ENCODE measurements around the gene OSBP. TPM values are rescaled to one million over a fixed set of nuclear protein-coding genes. Genes with fewer than 3 reads are reported as not detected.

The OSBP gene
- total and polyA plus RNA-seq, 4 donors, result 16.5 to 92.5 (median 36.5) TPM

GRCh38 chr11:59562292-59562691, 53.3 kb downstream of the OSBP start:
- Histone ChIP-seq H3K27me3 (ENCODE audit: control insufficient read depth in 4 of 4, insufficient read depth in 4 of 4, low read length in 3 of 4) (no peaks in the 10 kb centered on the region), H3K4me3 (ENCODE audit: low read depth in 1 of 3, low read length in 3 of 3) (no peak overlapping the region), H3K27ac (ENCODE audit: low read depth in 1 of 2, low read length in 2 of 2) (no peak overlapping the region), H3K9ac (ENCODE audit: low read depth in 1 of 2, low read length in 2 of 2) (no peak overlapping the region), H3K4me1 (ENCODE audit: control insufficient read depth in 4 of 4, insufficient read depth in 4 of 4, low read length in 3 of 4) (peaks cover 0 to 14% (median 5%) of the 10 kb centered on the region in 4 donors), H3K36me3 (ENCODE audit: control insufficient read depth in 4 of 4, insufficient read depth in 3 of 4, low read depth in 1 of 4, low read length in 3 of 4) (no peaks in the 10 kb centered on the region), H3K9me3 (ENCODE audit: control insufficient read depth in 4 of 4, low read length in 3 of 4) (peaks cover 0 to 9% (median 0%) of the 10 kb centered on the region in 4 donors)
- TF ChIP-seq GABPA (IDR thresholded peaks at IDR 0.05 in 1 of 2, conservative IDR thresholded peaks at IDR 0.05 in 1 of 2) (no peak), CTCF (IDR thresholded peaks at IDR 0.05; ENCODE audit: low read depth, low read length, missing input control) (no peak)
- WGBS, result 93% methylated on average over 3 of the region's 3 CpGs
- no peak for DNase-seq (ENCODE audit: low spot score)

- Histone ChIP-seq H3K4me1 (ENCODE audit: control insufficient read depth in 4 of 4, insufficient read depth in 4 of 4, low read length in 3 of 4) (peaks cover 0 to 17% (median 6%) of the 10 kb centered on the region in 4 donors), H3K4me3 (ENCODE audit: low read depth in 1 of 3, low read length in 3 of 3) (peak overlapping the region; percentile 50 to 94 (median 53)), H3K36me3 (ENCODE audit: control insufficient read depth in 4 of 4, insufficient read depth in 3 of 4, low read depth in 1 of 4, low read length in 3 of 4) (no peaks in the 10 kb centered on the region), H3K9me3 (ENCODE audit: control insufficient read depth in 4 of 4, low read length in 3 of 4) (peaks cover 0 to 9% (median 0%) of the 10 kb centered on the region in 4 donors), H3K27me3 (ENCODE audit: control insufficient read depth in 4 of 4, insufficient read depth in 4 of 4, low read length in 3 of 4) (no peaks in the 10 kb centered on the region), H3K27ac (ENCODE audit: low read depth in 1 of 2, low read length in 2 of 2) (peak overlapping the region; percentile 51 to 80), H3K9ac (ENCODE audit: low read depth in 1 of 2, low read length in 2 of 2) (peak overlapping the region; percentile 57 to 61)
- TF ChIP-seq NR2F2 (IDR thresholded peaks at IDR 0.05) (no peak), SP1 (IDR thresholded peaks at IDR 0.05) (peak; percentile 10)
- WGBS, result 10% methylated on average over 40 of the region's 40 CpGs
- DNase-seq (ENCODE audit: low spot score), result peak; percentile 82
Observed at GRCh38 chr11:59560702-59561473, 54.7 kb downstream of the OSBP start.

GRCh38 chr11:59560290-59560701, 55.3 kb downstream of the OSBP start:
- peak overlapping the region; percentile 50 to 94 (median 53) for H3K4me3 ChIP-seq (ENCODE audit: low read depth in 1 of 3, low read length in 3 of 3)
- H3K4me1 ChIP-seq (ENCODE audit: control insufficient read depth in 4 of 4, insufficient read depth in 4 of 4, low read length in 3 of 4), result peaks cover 0 to 20% (median 6%) of the 10 kb centered on the region in 4 donors
- H3K36me3 ChIP-seq (ENCODE audit: control insufficient read depth in 4 of 4, insufficient read depth in 3 of 4, low read depth in 1 of 4, low read length in 3 of 4), result no peaks in the 10 kb centered on the region
- peak overlapping the region; percentile 22 to 57 for H3K9ac ChIP-seq (ENCODE audit: low read depth in 1 of 2, low read length in 2 of 2)
- no peaks in the 10 kb centered on the region for H3K27me3 ChIP-seq (ENCODE audit: control insufficient read depth in 4 of 4, insufficient read depth in 4 of 4, low read length in 3 of 4)
- DNase-seq (ENCODE audit: low spot score), result peak; percentile 80
- 2% methylated on average over 18 of the region's 18 CpGs for WGBS
- H3K9me3 ChIP-seq (ENCODE audit: control insufficient read depth in 4 of 4, low read length in 3 of 4), result peaks cover 0 to 9% (median 0%) of the 10 kb centered on the region in 4 donors
- peak; percentile 31 to 65 for TF ChIP-seq HNF4A (conservative IDR thresholded peaks at IDR 0.05)
- TF ChIP-seq REST (IDR thresholded peaks at IDR 0.05), result no peak
- TF ChIP-seq RXRA (IDR thresholded peaks at IDR 0.05), result peak in 1 of 2 donors; percentile 21
- TF ChIP-seq ATF3 (IDR thresholded peaks at IDR 0.05), result peak; percentile 100
- peak overlapping the region; percentile 51 to 80 for H3K27ac ChIP-seq (ENCODE audit: low read depth in 1 of 2, low read length in 2 of 2)
